Endothelial cell of umbilical vein (primary cell): ENCODE data around the gene SH2D3C. TPM values are rescaled to one million over a fixed set of nuclear protein-coding genes. Genes with fewer than 3 reads are reported as not detected.

Experiments used
- BruUV-seq: library from RNA; stranded (reverse); fragments of 400-500 nt; replicated peaks from 2 replicates; lab custom pipeline; 2021; lab: Mats Ljungman, UMichigan
- CTCF ChIA-PET: fragments of 300-600, 350-600 bp; sonication (Branson Sonifier 250); formaldehyde crosslinking; loops from one replicate; lab custom pipeline; 2021; ENCODE audit warnings: antibody characterized with exemption, inconsistent platforms; lab: Charles Lee
- POLR2A ChIA-PET: fragments of 300-600, 350-600 bp; sonication (Branson Sonifier 250); formaldehyde crosslinking; loops from one replicate; lab custom pipeline; 2021; ENCODE audit warnings: antibody characterized with exemption, inconsistent platforms; lab: Charles Lee
- DNase-seq: peaks from one replicate; pipeline ENCODE4 v3.0.0-alpha.2; 2011; ENCODE audit warnings: low read depth, low spot score
- FAIRE-seq: peaks from 2 replicates; lab custom pipeline; 2011; peaks lifted over from hg19 to GRCh38; lab: Jason Lieb, UNC
- H2AFZ ChIP-seq: 2 replicates; pipeline ENCODE4 v1.6.0; 2012; ENCODE audit warnings: low read depth, low read length, control low read depth, inconsistent platforms
- H3K27ac ChIP-seq: 2 replicates; pipeline ENCODE4 v1.5.1; 2011; ENCODE audit warnings: low read depth, mild to moderate bottlenecking, control low read depth, low read length, moderate library complexity; ENCODE audit not compliant: insufficient read depth
- H3K27me3 ChIP-seq, 2 experiments: 2 replicates each; pipeline versions ENCODE4 v1.6.0 to v1.6.1; 2011; ENCODE audit warnings: low read length in 2 of 2, mixed read lengths in 1 of 2; ENCODE audit not compliant: control insufficient read depth in 2 of 2, insufficient read depth in 2 of 2
- H3K36me3 ChIP-seq, 2 experiments: 2 replicates in 1 of 2; 3 replicates in 1 of 2; pipeline ENCODE4 v1.5.1; 2011; ENCODE audit warnings: low read length in 2 of 2, mild to moderate bottlenecking in 1 of 2, moderate library complexity in 1 of 2; ENCODE audit not compliant: control insufficient read depth in 2 of 2, insufficient read depth in 2 of 2; ENCODE audit errors: extremely low read depth in 1 of 2
- H3K4me1 ChIP-seq: 3 replicates; pipeline ENCODE4 v1.5.1; 2011; ENCODE audit warnings: mild to moderate bottlenecking, low read length; ENCODE audit not compliant: control insufficient read depth, insufficient read depth; ENCODE audit errors: extremely low read depth
- H3K4me2 ChIP-seq: 2 replicates; pipeline ENCODE4 v1.6.1; 2011; ENCODE audit warnings: low read length, control low read depth, mixed read lengths; ENCODE audit not compliant: insufficient read depth
- H3K4me3 ChIP-seq, 3 experiments: fragments of 200-600 bp in 1 of 3; sonication (generic), shearing (Covaris generic) in 1 of 3; replicated peaks in 1 of 3; 2 replicates each; pipeline ENCODE4 v1.5.1; 2011 to 2016; ENCODE audit warnings: control low read depth in 3 of 3, low read length in 3 of 3, mild to moderate bottlenecking in 2 of 3, inconsistent platforms in 1 of 3, low read depth in 1 of 3, moderate library complexity in 1 of 3; ENCODE audit not compliant: insufficient read depth in 1 of 3
- H3K79me2 ChIP-seq: 2 replicates; pipeline ENCODE4 v1.6.0; 2012; ENCODE audit warnings: low read length, inconsistent platforms; ENCODE audit not compliant: control insufficient read depth, insufficient read depth
- H3K9ac ChIP-seq: replicated peaks from 2 replicates; pipeline ENCODE3; 2011; ENCODE audit warnings: low read length, control low read depth; ENCODE audit not compliant: insufficient read depth; ENCODE audit errors: extremely low read depth
- H3K9me1 ChIP-seq: replicated peaks from 3 replicates; pipeline ENCODE4 v1.6.0; 2011; ENCODE audit warnings: mild to moderate bottlenecking, low read length; ENCODE audit not compliant: control insufficient read depth, insufficient read depth; ENCODE audit errors: extremely low read depth
- H3K9me3 ChIP-seq: replicated peaks from 2 replicates; pipeline ENCODE4 v1.5.1; 2012; ENCODE audit warnings: low read length, inconsistent platforms; ENCODE audit not compliant: control insufficient read depth, insufficient read depth
- H4K20me1 ChIP-seq: replicated peaks from 2 replicates; pipeline ENCODE3; 2011; ENCODE audit warnings: mild to moderate bottlenecking, low read length; ENCODE audit not compliant: control insufficient read depth, insufficient read depth; ENCODE audit errors: extremely low read depth
- EZH2 ChIP-seq: IDR thresholded peaks from 2 replicates; pipeline ENCODE4 v1.6.1; 2012; ENCODE audit warnings: borderline replicate concordance, low read depth, mild to moderate bottlenecking, moderate library complexity, low read length, inconsistent platforms; ENCODE audit not compliant: severe bottlenecking
- FOS ChIP-seq: IDR thresholded peaks from 2 replicates; pipeline ENCODE4 v1.6.1; 2011; ENCODE audit warnings: mild to moderate bottlenecking, low read length, moderate library complexity, borderline replicate concordance; ENCODE audit not compliant: insufficient read depth
- GATA2 ChIP-seq: IDR thresholded peaks from 2 replicates; pipeline ENCODE4 v1.7.0; 2011; ENCODE audit warnings: low read depth, mild to moderate bottlenecking, moderate library complexity, mixed read lengths, low read length; ENCODE audit not compliant: insufficient read length, insufficient read depth
- JUN ChIP-seq: IDR thresholded peaks from 2 replicates; pipeline ENCODE4 v1.6.1; 2011; ENCODE audit warnings: borderline replicate concordance, low read depth; ENCODE audit not compliant: insufficient read length, insufficient read depth
- MYC ChIP-seq: IDR thresholded peaks from one replicate; pipeline ENCODE4 v1.6.1; 2011; ENCODE audit warnings: mild to moderate bottlenecking, low read depth, low read length
- POLR2A ChIP-seq: IDR thresholded peaks from 2 replicates; pipeline ENCODE4 v1.6.1; 2012; ENCODE audit warnings: low read depth, mild to moderate bottlenecking, control low read depth, low read length
- POLR2AphosphoS5 ChIP-seq: IDR thresholded peaks from 2 replicates; pipeline ENCODE4 v1.6.1; 2012; ENCODE audit warnings: low read depth, mild to moderate bottlenecking, control low read depth, low read length, moderate library complexity; ENCODE audit not compliant: insufficient read depth
- dilution Hi-C: fragments of 300-500 bp; cut with MboI; formaldehyde crosslinking; loops from one replicate; pipeline ENCODE4 v1.15.0; 2019; ENCODE audit warnings: low sequenced_read_pairs; ENCODE audit not compliant: extremely low pct_ligation_motif_present
- intact Hi-C: fragments of 100-400 bp; cut with micrococcal nuclease; formaldehyde crosslinking; loops from one replicate; pipeline ENCODE4 v1.10.0; 2022
- polyA plus RNA-seq, 4 experiments: library from polyadenylated mRNA; depleted of rRNA in 3 of 4; stranded (reverse) in 3 of 4; unstranded in 1 of 4; fragments of >200 nt; gene quantifications; 2 replicates each; pipeline versions ENCODE4 v1.2.1 to v1.2.3, GENCODE V29; 2011 to 2012; ENCODE audit warnings: missing spikeins in 1 of 4
- total RNA-seq: library from RNA; stranded (reverse); gene quantifications from 2 replicates; pipeline ENCODE4 v1.2.3, GENCODE V29; 2021
- TF ChIP-seq, protein P1 (sequence below), 2 donors: IDR thresholded peaks; 1 replicate in 1 of 2; 2 replicates in 1 of 2; pipeline ENCODE4 v1.5.1; 2011; ENCODE audit warnings: low read length in 2 of 2, mild to moderate bottlenecking in 2 of 2, moderate library complexity in 2 of 2, control low read depth in 1 of 2, inconsistent platforms in 1 of 2, low read depth in 1 of 2; ENCODE audit not compliant: insufficient read depth in 1 of 2; ENCODE audit errors: extremely low read depth in 1 of 2
- TF ChIP-seq, protein P2 (sequence below): IDR thresholded peaks from 2 replicates; pipeline ENCODE4 v1.6.1; 2011; ENCODE audit not compliant: insufficient read depth, insufficient read length

The SH2D3C gene
- total and polyA plus RNA-seq, 2 donors (not counting 3 experiments of a cell fraction or from before 2014, with no cell fraction given): 95.0 to 173 TPM

DNA sequence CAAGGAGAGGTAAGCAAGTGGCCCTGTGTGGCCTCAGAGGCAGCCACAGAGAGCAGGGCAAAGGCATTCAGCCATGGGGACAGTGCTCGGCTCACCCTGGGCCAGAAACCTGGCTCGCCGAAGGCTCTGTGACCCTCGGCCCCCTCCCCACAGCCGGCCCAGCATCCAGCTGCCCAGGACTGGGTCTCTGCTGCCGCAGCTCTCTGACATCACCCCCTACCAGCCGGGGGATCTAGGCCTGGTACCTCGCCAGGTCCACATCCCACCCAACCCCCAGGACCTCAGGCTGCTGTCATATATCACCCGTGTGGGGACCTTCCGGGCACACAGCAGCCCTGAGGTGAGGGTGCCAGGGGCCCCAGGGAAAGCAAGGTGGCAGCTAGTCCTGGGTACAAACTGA is 65.6 kb downstream of the SH2D3C start:
- no peaks in the 10 kb centered on the region for H3K36me3 ChIP-seq
- dilution Hi-C loops (no loop called here), intact Hi-C loops (no loop called here)
- H3K9me3 ChIP-seq: no peaks in the 10 kb centered on the region
- ChIA-PET CTCF (interaction anchor here (1.2 to 3.3 kb wide), 2 partner anchors 11 to 22 kb away, joined by 3 to 9 read pairs; partner anchors contain the start of gene TOR2A), POLR2A (no interaction called here)
- TF ChIP-seq EZH2: no peak
- TF ChIP-seq, protein P1, sequence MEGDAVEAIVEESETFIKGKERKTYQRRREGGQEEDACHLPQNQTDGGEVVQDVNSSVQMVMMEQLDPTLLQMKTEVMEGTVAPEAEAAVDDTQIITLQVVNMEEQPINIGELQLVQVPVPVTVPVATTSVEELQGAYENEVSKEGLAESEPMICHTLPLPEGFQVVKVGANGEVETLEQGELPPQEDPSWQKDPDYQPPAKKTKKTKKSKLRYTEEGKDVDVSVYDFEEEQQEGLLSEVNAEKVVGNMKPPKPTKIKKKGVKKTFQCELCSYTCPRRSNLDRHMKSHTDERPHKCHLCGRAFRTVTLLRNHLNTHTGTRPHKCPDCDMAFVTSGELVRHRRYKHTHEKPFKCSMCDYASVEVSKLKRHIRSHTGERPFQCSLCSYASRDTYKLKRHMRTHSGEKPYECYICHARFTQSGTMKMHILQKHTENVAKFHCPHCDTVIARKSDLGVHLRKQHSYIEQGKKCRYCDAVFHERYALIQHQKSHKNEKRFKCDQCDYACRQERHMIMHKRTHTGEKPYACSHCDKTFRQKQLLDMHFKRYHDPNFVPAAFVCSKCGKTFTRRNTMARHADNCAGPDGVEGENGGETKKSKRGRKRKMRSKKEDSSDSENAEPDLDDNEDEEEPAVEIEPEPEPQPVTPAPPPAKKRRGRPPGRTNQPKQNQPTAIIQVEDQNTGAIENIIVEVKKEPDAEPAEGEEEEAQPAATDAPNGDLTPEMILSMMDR (IDR thresholded peaks at IDR 0.05; ENCODE audit: extremely low read depth in 1 of 2, insufficient read depth in 1 of 2, low read depth in 1 of 2, low read length in 2 of 2): no peak
- peaks cover 5% of the 10 kb centered on the region for H3K4me1 ChIP-seq
- DNase-seq (no peak), FAIRE-seq (no peak)
- H2AFZ ChIP-seq: no peak overlapping the region
- peaks cover 5% of the 10 kb centered on the region for H3K79me2 ChIP-seq
- H3K27me3 ChIP-seq: no peaks in the 10 kb centered on the region
- H4K20me1 ChIP-seq: no peaks in the 10 kb centered on the region
- no peak overlapping the region for H3K9ac ChIP-seq
- BruUV-seq: no TSS peak
- H3K4me2 ChIP-seq: no peak overlapping the region
- H3K27ac ChIP-seq: no peak overlapping the region
- no peaks in the 10 kb centered on the region for H3K9me1 ChIP-seq
- no peak overlapping the region for H3K4me3 ChIP-seq

DNA sequence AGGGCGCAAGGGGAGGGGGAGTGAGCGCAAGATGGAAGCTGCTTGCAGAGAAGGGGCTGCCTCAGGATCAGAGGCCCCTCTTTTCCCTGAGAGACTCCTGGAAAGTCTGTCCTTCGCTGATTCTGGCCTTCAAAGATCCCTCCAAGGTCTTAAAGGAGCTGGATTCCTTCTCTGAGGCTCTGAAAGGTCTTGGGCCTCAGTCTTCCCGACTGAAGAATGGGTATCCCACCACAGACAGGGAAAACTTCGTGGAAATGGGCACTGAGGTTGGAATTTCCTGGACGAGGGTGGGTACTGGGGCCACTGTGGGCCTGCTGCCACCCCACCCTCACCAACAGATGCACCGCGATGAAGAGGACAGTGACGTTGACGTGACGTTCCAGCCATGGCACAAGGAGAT is 66.1 kb downstream of the SH2D3C start:
- Histone ChIP-seq H3K27me3 (no peaks in the 10 kb centered on the region), H2AFZ (no peak overlapping the region), H3K4me3 (no peak overlapping the region), H3K79me2 (peaks cover 5% of the 10 kb centered on the region), H3K9ac (no peak overlapping the region), H3K36me3 (no peaks in the 10 kb centered on the region), H3K4me1 (peaks cover 5% of the 10 kb centered on the region), H3K9me3 (no peaks in the 10 kb centered on the region), H3K4me2 (no peak overlapping the region), H3K27ac (no peak overlapping the region), H4K20me1 (no peaks in the 10 kb centered on the region), H3K9me1 (no peaks in the 10 kb centered on the region)
- dilution Hi-C loops (no loop called here), intact Hi-C loops (no loop called here)
- TF ChIP-seq POLR2AphosphoS5 (no peak), JUN (no peak), POLR2A (no peak), EZH2 (no peak), FOS (no peak), MYC (no peak), GATA2 (no peak)
- TF ChIP-seq, protein P1 (IDR thresholded peaks at IDR 0.05; ENCODE audit: extremely low read depth in 1 of 2, insufficient read depth in 1 of 2, low read depth in 1 of 2, low read length in 2 of 2): no peak
- TF ChIP-seq, protein P2, sequence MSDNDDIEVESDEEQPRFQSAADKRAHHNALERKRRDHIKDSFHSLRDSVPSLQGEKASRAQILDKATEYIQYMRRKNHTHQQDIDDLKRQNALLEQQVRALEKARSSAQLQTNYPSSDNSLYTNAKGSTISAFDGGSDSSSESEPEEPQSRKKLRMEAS: no peak
- DNase-seq: no peak
- no peak for FAIRE-seq
- POLR2A ChIA-PET: no interaction called here
- no TSS peak for BruUV-seq
- CTCF ChIA-PET: interaction anchor here (3.3 kb wide), 1 partner anchor 22 kb away, joined by 9 read pairs; the partner anchor contains the start of gene TOR2A
